D721Med (cell line): ENCODE data around the gene FCHO1.
A peak's percentile ranks its signal among the peaks of the same experiment; 100 is the strongest.

Experiments used
- DNase-seq: peaks from one replicate; pipeline ENCODE4 v3.0.0; 2011; ENCODE audit warnings: low spot score; ENCODE audit not compliant: insufficient read length
- FAIRE-seq: peaks from 2 replicates; lab custom pipeline; 2011; peaks lifted over from hg19 to GRCh38; lab: Jason Lieb, UNC
- TF ChIP-seq, protein P1 (sequence below): IDR thresholded peaks from 2 replicates; pipeline ENCODE4 v1.5.1; 2012; ENCODE audit warnings: mild to moderate bottlenecking, control low read depth; ENCODE audit not compliant: insufficient read depth; ENCODE audit errors: missing control alignments

Gene FCHO1

DNA sequence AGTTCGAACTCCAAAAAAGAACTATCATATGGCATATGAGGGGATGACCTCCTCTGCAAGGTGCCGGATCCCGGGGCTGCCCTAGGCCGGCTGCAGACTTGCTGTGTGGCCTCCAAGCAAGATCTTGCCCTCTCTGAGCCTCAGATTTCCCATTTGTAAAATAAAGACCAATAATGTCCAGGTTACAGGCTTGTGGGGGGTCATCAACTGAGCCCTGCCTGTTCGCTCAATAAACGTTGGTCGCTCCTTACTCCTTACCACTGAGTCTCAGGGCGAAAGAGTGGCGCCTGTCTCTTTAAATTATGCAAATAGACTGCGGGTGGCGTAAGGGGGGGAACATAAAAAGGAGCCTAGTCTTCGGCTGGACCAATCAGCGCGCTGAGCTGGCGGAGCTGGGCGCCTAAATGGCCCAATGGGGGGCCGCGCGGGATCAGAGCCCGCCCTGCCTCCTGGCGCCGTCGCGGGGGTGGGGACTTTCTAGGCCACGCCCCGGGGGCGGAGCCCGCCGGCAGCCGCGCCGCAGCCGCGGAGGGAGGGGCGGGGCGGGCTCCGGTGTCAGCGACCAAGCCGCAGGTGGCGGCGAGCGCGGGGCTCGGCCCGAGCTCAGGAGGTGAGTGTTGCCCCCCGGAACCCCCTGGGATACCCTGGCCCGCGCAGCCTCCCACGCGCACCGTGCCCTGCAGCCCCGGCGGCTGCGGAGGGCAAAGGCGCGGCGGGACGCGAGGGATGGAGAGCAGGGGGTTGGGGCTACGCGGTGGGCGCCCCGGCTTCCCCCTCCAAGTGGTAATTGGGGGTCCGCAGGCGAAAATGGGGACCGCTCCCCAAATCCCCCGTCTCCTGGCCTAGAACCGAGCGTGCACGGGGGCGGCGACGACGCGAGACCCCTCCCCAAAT lies 3.8 kb upstream of the FCHO1 start:
- DNase-seq (peak; percentile 98), FAIRE-seq (no peak)
- TF ChIP-seq, protein P1, sequence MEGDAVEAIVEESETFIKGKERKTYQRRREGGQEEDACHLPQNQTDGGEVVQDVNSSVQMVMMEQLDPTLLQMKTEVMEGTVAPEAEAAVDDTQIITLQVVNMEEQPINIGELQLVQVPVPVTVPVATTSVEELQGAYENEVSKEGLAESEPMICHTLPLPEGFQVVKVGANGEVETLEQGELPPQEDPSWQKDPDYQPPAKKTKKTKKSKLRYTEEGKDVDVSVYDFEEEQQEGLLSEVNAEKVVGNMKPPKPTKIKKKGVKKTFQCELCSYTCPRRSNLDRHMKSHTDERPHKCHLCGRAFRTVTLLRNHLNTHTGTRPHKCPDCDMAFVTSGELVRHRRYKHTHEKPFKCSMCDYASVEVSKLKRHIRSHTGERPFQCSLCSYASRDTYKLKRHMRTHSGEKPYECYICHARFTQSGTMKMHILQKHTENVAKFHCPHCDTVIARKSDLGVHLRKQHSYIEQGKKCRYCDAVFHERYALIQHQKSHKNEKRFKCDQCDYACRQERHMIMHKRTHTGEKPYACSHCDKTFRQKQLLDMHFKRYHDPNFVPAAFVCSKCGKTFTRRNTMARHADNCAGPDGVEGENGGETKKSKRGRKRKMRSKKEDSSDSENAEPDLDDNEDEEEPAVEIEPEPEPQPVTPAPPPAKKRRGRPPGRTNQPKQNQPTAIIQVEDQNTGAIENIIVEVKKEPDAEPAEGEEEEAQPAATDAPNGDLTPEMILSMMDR: no peak

DNA sequence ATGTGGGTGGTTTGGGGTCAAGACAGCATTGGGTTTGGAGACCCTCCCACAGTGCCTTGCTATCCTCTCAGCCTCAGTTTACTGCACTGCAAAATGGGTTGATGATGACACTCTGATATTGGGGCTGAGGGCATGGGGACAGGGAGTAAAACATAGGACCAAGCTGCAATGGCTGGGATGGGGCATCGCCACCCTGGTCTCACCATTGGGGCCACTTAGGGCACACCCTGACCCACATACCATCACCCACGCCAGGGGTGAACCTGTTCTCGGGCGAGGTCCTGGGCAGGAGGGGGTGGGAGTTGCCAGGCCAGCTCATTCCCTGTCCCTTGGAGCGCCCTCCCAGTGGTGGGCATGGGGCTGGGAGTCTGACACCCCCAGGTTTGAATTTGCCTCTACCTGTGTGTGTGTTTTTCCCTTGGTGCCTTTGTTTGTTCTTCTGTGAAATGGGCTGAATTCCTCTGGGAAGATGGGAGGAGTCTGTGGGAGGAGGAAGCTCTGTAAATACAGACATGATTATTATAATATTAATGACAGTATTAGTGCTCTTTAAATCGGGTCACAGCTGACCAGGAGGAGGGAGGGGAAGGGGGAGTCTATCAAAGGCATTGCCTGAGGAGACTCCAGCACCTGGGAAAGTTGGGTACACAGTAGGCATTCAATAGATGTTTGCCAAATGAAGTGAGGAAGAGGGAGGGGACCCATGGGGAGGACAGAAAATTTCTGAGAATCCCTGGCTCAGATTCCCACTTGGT lies 2.2 kb upstream of the FCHO1 start:
- FAIRE-seq: no peak

DNA sequence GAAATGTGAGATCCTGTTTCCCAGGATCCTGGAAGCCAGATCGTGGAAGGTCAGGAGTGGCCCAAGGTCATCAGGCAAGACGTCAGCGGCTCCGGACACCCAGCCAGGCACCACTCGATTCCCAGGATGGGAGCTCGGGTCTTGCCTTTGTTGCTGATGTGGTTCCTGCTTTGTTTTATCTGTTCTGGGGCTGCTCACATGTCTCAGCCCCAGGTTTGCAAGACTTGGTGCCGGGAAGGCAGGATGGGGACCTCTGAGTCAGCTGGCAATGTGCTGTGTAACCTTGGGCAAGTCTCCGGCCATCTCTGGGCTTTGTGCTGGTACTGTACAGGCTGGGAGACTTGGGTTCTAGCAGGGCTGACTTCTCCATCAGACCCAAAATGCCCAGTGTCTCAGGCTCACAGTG lies 1.4 kb upstream of the FCHO1 start:
- DNase-seq: no peak
- TF ChIP-seq, protein P1: no peak
- FAIRE-seq: no peak

More for the DNA sequence above, 2.2 kb upstream of the FCHO1 start:
- TF ChIP-seq, protein P1: no peak
- no peak for DNase-seq

DNA sequence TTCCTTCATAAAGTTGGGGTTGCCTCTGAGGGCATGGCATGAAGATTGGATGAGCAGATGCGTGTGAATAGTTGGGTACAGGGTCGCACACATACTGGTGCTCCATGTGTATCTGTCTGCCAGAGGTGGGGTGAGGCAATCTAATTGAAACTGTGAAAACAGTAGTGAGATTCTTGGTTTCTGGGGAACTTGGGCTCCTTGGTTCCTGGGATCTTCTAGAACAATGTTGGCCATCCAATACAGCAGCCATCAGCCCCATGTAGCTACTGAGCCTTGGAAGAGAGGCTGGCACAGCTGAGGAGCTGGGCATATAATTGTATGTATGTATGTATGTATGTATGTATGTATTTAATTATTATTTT lies 616 bp downstream of the FCHO1 start:
- no peak for DNase-seq
- no peak for FAIRE-seq
- TF ChIP-seq, protein P1: no peak

DNA sequence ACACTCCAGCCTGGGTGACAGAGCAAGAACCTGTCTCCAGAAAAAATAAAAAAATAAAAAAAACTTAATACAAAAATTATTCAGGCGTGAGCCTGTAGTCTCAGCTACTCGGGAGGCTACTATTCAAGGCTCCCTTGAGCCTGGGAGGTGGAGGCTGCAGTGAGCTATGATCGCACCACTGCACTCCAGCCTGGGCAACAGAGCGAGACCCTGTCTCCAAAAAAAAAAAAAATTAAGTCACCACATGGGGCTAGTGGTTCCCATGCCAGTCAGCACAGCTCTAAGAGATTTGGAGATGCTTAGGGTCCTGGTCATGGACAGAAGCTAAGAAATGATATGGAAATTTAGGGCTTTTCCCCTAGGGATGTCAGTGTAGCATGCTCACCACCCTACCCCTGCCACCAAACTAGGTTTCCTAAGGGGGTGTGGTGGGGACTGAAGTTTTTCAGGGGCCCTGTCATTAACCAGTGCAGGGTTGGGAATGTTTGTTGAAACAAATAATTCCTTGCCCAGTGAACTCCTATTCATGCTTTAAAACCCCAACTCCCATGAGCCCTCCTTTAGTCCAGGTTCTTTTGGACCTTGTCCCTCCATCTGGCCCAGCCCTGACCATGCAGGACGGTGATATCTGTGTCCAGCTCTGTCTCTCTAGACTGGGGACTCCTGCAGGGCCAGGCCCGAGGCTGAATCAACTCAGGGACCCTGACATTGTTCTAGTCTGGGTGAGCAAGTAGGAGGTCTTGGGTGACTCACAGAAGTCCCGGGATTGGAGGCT lies 1.8 kb downstream of the FCHO1 start:
- DNase-seq (no peak), FAIRE-seq (no peak)
- TF ChIP-seq, protein P1: no peak

DNA sequence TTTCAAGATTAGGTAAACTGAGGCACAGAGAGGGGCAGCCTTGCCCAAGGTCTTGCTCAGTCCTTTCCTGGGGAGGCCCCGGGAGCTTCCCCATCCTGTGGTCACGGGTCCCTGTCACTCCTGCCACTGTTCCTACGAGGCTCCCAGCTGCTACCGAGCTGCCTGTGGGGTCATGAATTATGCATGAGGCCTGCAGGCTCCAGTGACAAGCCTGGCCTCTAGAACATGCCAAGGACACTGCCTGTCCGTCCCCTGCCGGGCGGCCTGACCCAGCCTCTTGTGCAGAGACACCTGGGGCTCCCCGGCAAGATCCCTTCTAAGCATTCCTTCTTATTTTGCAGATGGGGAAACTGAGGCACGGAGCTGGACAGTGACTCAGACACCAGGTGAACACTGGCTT lies 2.7 kb downstream of the FCHO1 start:
- DNase-seq: no peak
- TF ChIP-seq, protein P1: no peak
- FAIRE-seq: no peak
